B cell (primary cell): ENCODE measurements around the gene LAGE3. TPM values are rescaled to one million over a fixed set of nuclear protein-coding genes. Genes with fewer than 3 reads are reported as not detected.

Experiments used
- ATAC-seq: fragments of 200-7000 bp; cut with Tn5 transposase; one replicate; pipeline ENCODE4 v1.10.0; 2021; ENCODE audit warnings: low read depth, mild to moderate bottlenecking, moderate number of reproducible peaks, moderate library complexity
- CTCF ChIA-PET: fragments of 350-600 bp; sonication (Branson Sonifier 250); formaldehyde crosslinking; loops from one replicate; lab custom pipeline; 2021; ENCODE audit warnings: antibody characterized with exemption, inconsistent platforms; lab: Charles Lee
- POLR2A ChIA-PET: fragments of 350-600 bp; sonication (Branson Sonifier 250); formaldehyde crosslinking; loops from one replicate; lab custom pipeline; 2021; ENCODE audit warnings: antibody characterized with exemption; lab: Charles Lee
- DNase-seq: peaks from one replicate; pipeline ENCODE4 v3.0.0; 2013
- H2AFZ ChIP-seq: 2 replicates; pipeline ENCODE4 v1.6.1; 2012; ENCODE audit warnings: mild to moderate bottlenecking, low read depth, low read length; ENCODE audit not compliant: insufficient read depth, poor library complexity, severe bottlenecking
- H3K27ac ChIP-seq, 2 donors: 1 replicate in 1 of 2; 2 replicates in 1 of 2; pipeline ENCODE4 v1.5.1; 2012 to 2013; ENCODE audit warnings: low read length in 2 of 2, mild to moderate bottlenecking in 2 of 2, moderate library complexity in 1 of 2
- H3K27me3 ChIP-seq, 4 experiments: fragments of 200-600 bp in 1 of 4; sonication (generic) in 1 of 4; replicated peaks in 1 of 4; 1 replicate in 2 of 4; 2 replicates in 2 of 4; pipeline versions ENCODE4 v1.6.1 to v1.7.0; 2013 to 2016; ENCODE audit warnings: low read length in 3 of 4, mild to moderate bottlenecking in 2 of 4, mixed read lengths in 1 of 4, moderate library complexity in 1 of 4; ENCODE audit not compliant: insufficient read depth in 4 of 4, control insufficient read depth in 3 of 4; ENCODE audit errors: control extremely low read depth in 1 of 4
- H3K36me3 ChIP-seq, 2 experiments: replicated peaks in 1 of 2; 1 replicate in 1 of 2; 2 replicates in 1 of 2; pipeline versions ENCODE4 v1.6.1 to v1.7.1; 2013; ENCODE audit warnings: low read length in 1 of 2; ENCODE audit not compliant: insufficient read depth in 2 of 2, control insufficient read depth in 1 of 2; ENCODE audit errors: control extremely low read depth in 1 of 2, extremely low read depth in 1 of 2
- H3K4me1 ChIP-seq, 2 donors: fragments of 200-600 bp in 1 of 2; sonication (generic) in 1 of 2; 1 replicate in 1 of 2; 2 replicates in 1 of 2; pipeline versions ENCODE4 v1.5.1 to v1.6.1; 2013 to 2017; ENCODE audit warnings: low read length in 2 of 2; ENCODE audit not compliant: control insufficient read depth in 2 of 2, insufficient read depth in 2 of 2
- H3K4me2 ChIP-seq: replicated peaks from 2 replicates; pipeline ENCODE3; 2012; ENCODE audit warnings: mild to moderate bottlenecking, low read depth, low read length; ENCODE audit not compliant: poor library complexity, severe bottlenecking
- H3K4me3 ChIP-seq, 5 experiments: fragments of 200-600 bp in 1 of 5; sonication (generic) in 1 of 5; 1 replicate in 3 of 5; 2 replicates in 2 of 5; pipeline versions ENCODE4 v1.5.1 to v1.7.0; 2011 to 2016; ENCODE audit warnings: low read length in 4 of 5, mild to moderate bottlenecking in 4 of 5, low read depth in 2 of 5, control low read depth in 1 of 5, moderate library complexity in 1 of 5; ENCODE audit not compliant: insufficient read depth in 1 of 5; ENCODE audit errors: control extremely low read depth in 1 of 5, extremely low read depth in 1 of 5
- H3K79me2 ChIP-seq: fragments of 200-600 bp; sonication (generic); one replicate; pipeline ENCODE4 v1.6.0; 2016; ENCODE audit warnings: low read length; ENCODE audit not compliant: control insufficient read depth, insufficient read depth
- H3K9ac ChIP-seq: fragments of 200-600 bp; sonication (generic); 2 replicates; pipeline ENCODE4 v1.6.1; 2017; ENCODE audit warnings: mild to moderate bottlenecking, low read length, moderate library complexity
- H3K9me3 ChIP-seq, 3 donors: one replicate each; pipeline versions ENCODE4 v1.6.1 to v1.7.1; 2013; ENCODE audit warnings: low read length in 2 of 3; ENCODE audit not compliant: control insufficient read depth in 2 of 3, insufficient read depth in 1 of 3; ENCODE audit errors: control extremely low read depth in 1 of 3
- H4K20me1 ChIP-seq: 2 replicates; pipeline ENCODE4 v1.6.0; 2012; ENCODE audit warnings: mild to moderate bottlenecking, low read length; ENCODE audit not compliant: insufficient read depth, control insufficient read depth, poor library complexity, severe bottlenecking
- H3K27ac Mint-ChIP-seq: one replicate; pipeline ENCODE4 v1.8.0; 2021; ENCODE audit warnings: mixed read lengths
- H3K27me3 Mint-ChIP-seq: one replicate; pipeline ENCODE4 v1.8.0; 2021; ENCODE audit warnings: mixed read lengths
- H3K4me1 Mint-ChIP-seq: one replicate; pipeline ENCODE4 v1.8.0; 2021; ENCODE audit warnings: mixed read lengths
- H3K4me3 Mint-ChIP-seq: one replicate; pipeline ENCODE4 v1.8.0; 2021; ENCODE audit warnings: mixed read lengths
- H3K9me3 Mint-ChIP-seq: one replicate; pipeline ENCODE4 v1.8.0; 2022; ENCODE audit warnings: mixed read lengths; ENCODE audit not compliant: insufficient read depth
- EZH2 ChIP-seq: IDR thresholded peaks from 2 replicates; pipeline ENCODE4 v1.6.1; 2012; ENCODE audit warnings: borderline replicate concordance, low read depth, mild to moderate bottlenecking, moderate library complexity, low read length; ENCODE audit not compliant: insufficient read depth, poor library complexity, severe bottlenecking
- WGBS: methylation state at CpG from one replicate; pipeline ENCODE4 v1.1.5; 2013; ENCODE audit warnings: missing lambda C conversion rate; ENCODE audit not compliant: insufficient coverage; 5-methylcytosine and 5-hydroxymethylcytosine counted together
- intact Hi-C: fragments of 100-400 bp; cut with micrococcal nuclease; formaldehyde crosslinking; loops from one replicate; pipeline ENCODE4 v1.10.0; 2022
- polyA plus RNA-seq: library from polyadenylated mRNA; depleted of rRNA; stranded (reverse); fragments of >200 nt; gene quantifications from 2 replicates; pipeline ENCODE4 v1.2.3, GENCODE V29; 2012
- total RNA-seq, 2 donors: library from RNA; stranded (reverse); fragments of 120-200 nt in 1 of 2; gene quantifications; 1 replicate in 1 of 2; 2 replicates in 1 of 2; pipeline versions ENCODE4 v1.2.3 to v1.2.4, GENCODE V29; 2013 to 2022
- TF ChIP-seq, protein P1 (sequence below): fragments of 200-600 bp; IDR thresholded peaks from one replicate; pipeline ENCODE4 v1.8.0; 2022; ENCODE audit warnings: antibody characterized with exemption, mild to moderate bottlenecking

The LAGE3 gene
- total and polyA plus RNA-seq, 2 donors (not counting 1 experiment from before 2014, with no cell fraction given): 17.0 to 19.9 TPM

DNA sequence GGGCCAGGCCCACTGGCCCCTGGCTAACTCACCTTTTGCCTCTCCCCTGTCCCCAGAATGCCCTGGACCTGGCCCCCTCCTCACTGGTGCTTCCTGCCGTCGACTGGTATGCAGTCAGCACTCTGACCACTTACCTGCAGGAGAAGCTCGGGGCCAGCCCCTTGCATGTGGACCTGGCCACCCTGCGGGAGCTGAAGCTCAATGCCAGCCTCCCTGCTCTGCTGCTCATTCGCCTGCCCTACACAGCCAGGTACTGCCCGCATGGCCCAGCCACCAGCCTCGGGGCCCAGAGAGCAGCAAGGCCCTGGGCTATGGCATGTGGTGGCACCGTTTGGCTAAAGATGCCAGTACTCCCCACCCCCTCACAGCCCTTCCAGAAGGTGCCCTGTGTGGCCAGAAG lies 46.9 kb downstream of the LAGE3 start:
- Mint-ChIP-seq H3K27ac (no peak overlapping the region), H3K9me3 (no peaks in the 10 kb centered on the region), H3K4me1 (peaks cover 29% of the 10 kb centered on the region), H3K4me3 (no peak overlapping the region), H3K27me3 (no peaks in the 10 kb centered on the region)
- DNase-seq (no peak), ATAC-seq (no peak)
- H3K27me3 ChIP-seq: no peaks in the 10 kb centered on the region
- H3K4me1 ChIP-seq: peaks cover 9 to 21% of the 10 kb centered on the region in 2 donors
- no peak overlapping the region for H3K9ac ChIP-seq
- ChIA-PET POLR2A (no interaction called here), CTCF (no interaction called here)
- intact Hi-C loops: no loop called here
- H4K20me1 ChIP-seq: no peaks in the 10 kb centered on the region
- no peaks in the 10 kb centered on the region for H3K9me3 ChIP-seq
- H3K4me2 ChIP-seq: no peak overlapping the region
- TF ChIP-seq, protein P1, sequence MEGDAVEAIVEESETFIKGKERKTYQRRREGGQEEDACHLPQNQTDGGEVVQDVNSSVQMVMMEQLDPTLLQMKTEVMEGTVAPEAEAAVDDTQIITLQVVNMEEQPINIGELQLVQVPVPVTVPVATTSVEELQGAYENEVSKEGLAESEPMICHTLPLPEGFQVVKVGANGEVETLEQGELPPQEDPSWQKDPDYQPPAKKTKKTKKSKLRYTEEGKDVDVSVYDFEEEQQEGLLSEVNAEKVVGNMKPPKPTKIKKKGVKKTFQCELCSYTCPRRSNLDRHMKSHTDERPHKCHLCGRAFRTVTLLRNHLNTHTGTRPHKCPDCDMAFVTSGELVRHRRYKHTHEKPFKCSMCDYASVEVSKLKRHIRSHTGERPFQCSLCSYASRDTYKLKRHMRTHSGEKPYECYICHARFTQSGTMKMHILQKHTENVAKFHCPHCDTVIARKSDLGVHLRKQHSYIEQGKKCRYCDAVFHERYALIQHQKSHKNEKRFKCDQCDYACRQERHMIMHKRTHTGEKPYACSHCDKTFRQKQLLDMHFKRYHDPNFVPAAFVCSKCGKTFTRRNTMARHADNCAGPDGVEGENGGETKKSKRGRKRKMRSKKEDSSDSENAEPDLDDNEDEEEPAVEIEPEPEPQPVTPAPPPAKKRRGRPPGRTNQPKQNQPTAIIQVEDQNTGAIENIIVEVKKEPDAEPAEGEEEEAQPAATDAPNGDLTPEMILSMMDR: no peak
- TF ChIP-seq EZH2: no peak
- WGBS: 100% methylated on average over 4 of the region's 8 CpGs
- H2AFZ ChIP-seq: no peak overlapping the region
- H3K27ac ChIP-seq: no peak overlapping the region
- H3K36me3 ChIP-seq: peaks cover 0 to 8% of the 10 kb centered on the region in 2 experiments
- no peak overlapping the region for H3K4me3 ChIP-seq
- peaks cover 15% of the 10 kb centered on the region for H3K79me2 ChIP-seq

DNA sequence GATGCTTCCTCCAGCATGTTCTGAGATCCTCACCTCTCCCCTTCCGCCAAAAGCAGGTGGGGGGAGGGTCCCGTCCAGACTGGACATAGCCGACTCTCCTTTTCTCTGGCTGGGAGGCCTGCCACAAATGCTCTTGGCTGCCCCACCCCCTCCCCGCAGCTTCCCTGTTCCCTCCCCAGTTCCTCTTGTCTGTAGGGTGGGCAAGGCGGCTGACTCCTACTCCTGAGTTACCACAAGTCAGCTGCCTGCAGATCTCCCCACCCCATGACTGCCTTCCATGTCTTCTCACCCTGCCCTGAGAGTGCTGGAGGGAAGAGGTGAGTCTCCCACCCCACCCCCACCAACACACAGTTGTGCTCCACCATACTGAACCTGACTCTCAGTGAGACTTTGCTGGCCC lies 47.7 kb downstream of the LAGE3 start:
- WGBS: no CpG with 5 or more reads among the region's 5 CpGs
- H3K36me3 ChIP-seq: peaks cover 0 to 8% of the 10 kb centered on the region in 2 experiments
- H3K27me3 Mint-ChIP-seq: no peaks in the 10 kb centered on the region
- peaks cover 9 to 19% of the 10 kb centered on the region in 2 donors for H3K4me1 ChIP-seq
- H3K4me3 Mint-ChIP-seq: no peak overlapping the region
- no peak overlapping the region for H3K4me2 ChIP-seq
- no peak overlapping the region for H3K27ac ChIP-seq
- H3K27ac Mint-ChIP-seq: no peak overlapping the region
- H3K4me1 Mint-ChIP-seq: peaks cover 28% of the 10 kb centered on the region
- H3K4me3 ChIP-seq: no peak overlapping the region
- intact Hi-C loops: no loop called here
- CTCF ChIA-PET: no interaction called here
- TF ChIP-seq, protein P1: no peak
- TF ChIP-seq EZH2: no peak
- DNase-seq (no peak), ATAC-seq (no peak)
- H3K79me2 ChIP-seq: peaks cover 12% of the 10 kb centered on the region
- H3K27me3 ChIP-seq: no peaks in the 10 kb centered on the region
- no peak overlapping the region for H2AFZ ChIP-seq
- H4K20me1 ChIP-seq: no peaks in the 10 kb centered on the region
- POLR2A ChIA-PET: interaction anchor here (1.5 kb wide), 1 partner anchor 19 kb away, joined by 8 read pairs; no protein-coding TSS in a partner anchor
- no peak overlapping the region for H3K9ac ChIP-seq
- H3K9me3 Mint-ChIP-seq: no peaks in the 10 kb centered on the region
- H3K9me3 ChIP-seq: no peaks in the 10 kb centered on the region
